GM19025 (cell line): Measurements from ENCODE around the gene PRKAB2.
"Not testable (repeated sequence)": the region's sequence is repeated elsewhere in the genome, so short reads cannot be mapped to it uniquely, and the experiment has no call there.

Experiments used
- ATAC-seq: cut with Tn5 transposase; IDR thresholded peaks from one replicate; pipeline ENCODE4 v1.9.1; 2021; ENCODE audit warnings: mild to moderate bottlenecking, low read depth, moderate library complexity; ENCODE audit not compliant: unreplicated experiment

Gene PRKAB2, protein sequence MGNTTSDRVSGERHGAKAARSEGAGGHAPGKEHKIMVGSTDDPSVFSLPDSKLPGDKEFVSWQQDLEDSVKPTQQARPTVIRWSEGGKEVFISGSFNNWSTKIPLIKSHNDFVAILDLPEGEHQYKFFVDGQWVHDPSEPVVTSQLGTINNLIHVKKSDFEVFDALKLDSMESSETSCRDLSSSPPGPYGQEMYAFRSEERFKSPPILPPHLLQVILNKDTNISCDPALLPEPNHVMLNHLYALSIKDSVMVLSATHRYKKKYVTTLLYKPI

GRCh38 chr1:147172168-147173016 is at the start of gene PRKAB2:
PRKAB2 (minus strand) TSS chr1:147172470; CDS start chr1:147172144, 326 bp downstream.
- ATAC-seq, result peak; percentile 87

- no peak for ATAC-seq
These were observed 46.3 kb upstream of the PRKAB2 start for GRCh38 chr1:147218606-147219005.

GRCh38 chr1:147217141-147217540 is 44.9 kb upstream of the PRKAB2 start:
- no peak for ATAC-seq

- ATAC-seq, result no peak
These were observed 43.9 kb upstream of the PRKAB2 start for GRCh38 chr1:147216124-147216523.

DNA sequence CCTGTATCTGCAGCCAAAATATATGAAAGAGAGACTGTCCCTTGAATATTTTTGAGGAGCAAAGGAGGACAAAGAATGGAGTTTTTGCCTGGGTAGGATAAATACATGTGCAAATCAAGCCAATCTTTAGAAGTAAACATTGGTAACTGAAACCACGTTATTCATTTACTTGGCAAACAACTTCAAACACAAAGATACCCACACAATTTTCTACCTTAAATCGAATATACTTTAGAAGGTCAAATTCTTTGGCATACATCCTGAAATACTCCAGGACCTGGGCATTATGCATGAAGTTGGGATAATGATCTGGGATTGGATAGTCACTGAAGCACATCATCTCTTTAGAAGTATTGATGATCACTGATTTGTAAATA is 43.3 kb upstream of the PRKAB2 start:
- no peak for ATAC-seq

DNA sequence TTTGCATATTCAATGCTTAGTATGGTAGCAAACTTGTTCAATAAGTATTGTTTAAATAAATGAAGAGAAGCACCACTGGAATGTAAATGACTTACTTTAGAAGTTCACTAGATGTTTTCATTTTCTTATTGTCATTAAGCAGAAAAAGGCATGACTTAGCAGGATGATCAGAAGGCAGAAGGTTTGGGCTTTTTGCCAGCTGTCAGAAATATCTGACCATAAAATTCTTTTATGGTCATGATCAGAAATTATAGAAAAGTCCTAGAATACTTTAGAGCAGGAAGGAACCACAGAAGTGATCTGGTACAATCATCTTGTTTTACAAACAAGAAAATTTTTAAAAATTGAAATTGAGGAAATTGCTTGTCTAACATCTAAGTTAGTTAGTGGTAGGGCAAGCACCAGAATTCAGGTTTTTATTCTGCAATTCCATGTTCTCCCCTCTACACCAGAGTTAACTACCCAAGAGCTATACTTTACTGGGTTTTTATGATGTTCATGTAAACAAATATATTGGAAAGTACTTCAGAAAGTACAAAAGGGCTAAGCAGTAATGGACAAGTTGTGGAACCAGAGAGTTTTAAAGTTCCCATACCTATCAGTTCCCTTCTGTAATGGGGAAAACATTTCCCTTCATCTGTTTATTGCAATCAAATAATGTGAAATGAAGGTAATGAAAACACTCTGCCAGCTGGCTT is 42.7 kb upstream of the PRKAB2 start:
- no peak for ATAC-seq

DNA sequence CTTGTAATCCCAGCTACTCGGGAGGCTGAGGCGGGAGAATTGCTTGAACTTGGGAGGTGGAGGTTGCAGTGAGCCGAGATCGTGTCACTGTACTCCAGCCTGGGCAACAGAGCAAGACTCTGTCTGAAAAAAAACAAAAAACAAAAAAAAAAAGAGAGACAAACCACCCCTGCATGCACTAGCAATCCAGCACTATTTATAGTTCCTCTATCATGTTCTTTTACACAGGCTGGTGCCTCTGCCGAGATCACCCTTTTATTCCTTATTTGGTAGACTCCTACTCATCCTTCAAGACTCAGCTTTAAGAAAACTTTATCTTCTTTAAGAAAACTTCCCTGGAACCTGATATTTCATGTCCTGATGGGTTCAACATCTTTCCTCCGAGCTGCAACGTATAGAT is 42.1 kb upstream of the PRKAB2 start:
- ATAC-seq, result no peak

GRCh38 chr1:147213271-147213670 is 41.0 kb upstream of the PRKAB2 start:
- ATAC-seq, result no peak

- ATAC-seq, result no peak
These were observed 39.3 kb upstream of the PRKAB2 start for GRCh38 chr1:147211577-147211976.

DNA sequence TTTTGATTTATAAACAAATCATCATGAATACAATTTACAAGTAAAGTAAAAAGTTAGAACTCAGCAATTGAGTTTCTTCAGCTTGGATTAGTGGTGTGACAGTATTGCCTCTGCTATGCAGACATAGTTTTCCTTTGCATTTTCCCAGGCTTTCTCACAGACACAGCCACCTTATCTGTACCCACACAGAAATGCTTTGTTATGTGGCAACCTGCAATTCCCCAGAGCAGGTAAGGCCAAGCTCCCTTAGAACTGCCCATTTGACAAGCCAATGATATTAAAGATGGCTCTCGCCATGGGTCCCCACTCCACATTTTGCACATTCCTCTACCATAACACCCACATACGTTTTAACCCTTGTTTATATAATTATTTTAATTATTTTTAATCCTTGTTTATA is 38.7 kb upstream of the PRKAB2 start:
- no peak for ATAC-seq

DNA sequence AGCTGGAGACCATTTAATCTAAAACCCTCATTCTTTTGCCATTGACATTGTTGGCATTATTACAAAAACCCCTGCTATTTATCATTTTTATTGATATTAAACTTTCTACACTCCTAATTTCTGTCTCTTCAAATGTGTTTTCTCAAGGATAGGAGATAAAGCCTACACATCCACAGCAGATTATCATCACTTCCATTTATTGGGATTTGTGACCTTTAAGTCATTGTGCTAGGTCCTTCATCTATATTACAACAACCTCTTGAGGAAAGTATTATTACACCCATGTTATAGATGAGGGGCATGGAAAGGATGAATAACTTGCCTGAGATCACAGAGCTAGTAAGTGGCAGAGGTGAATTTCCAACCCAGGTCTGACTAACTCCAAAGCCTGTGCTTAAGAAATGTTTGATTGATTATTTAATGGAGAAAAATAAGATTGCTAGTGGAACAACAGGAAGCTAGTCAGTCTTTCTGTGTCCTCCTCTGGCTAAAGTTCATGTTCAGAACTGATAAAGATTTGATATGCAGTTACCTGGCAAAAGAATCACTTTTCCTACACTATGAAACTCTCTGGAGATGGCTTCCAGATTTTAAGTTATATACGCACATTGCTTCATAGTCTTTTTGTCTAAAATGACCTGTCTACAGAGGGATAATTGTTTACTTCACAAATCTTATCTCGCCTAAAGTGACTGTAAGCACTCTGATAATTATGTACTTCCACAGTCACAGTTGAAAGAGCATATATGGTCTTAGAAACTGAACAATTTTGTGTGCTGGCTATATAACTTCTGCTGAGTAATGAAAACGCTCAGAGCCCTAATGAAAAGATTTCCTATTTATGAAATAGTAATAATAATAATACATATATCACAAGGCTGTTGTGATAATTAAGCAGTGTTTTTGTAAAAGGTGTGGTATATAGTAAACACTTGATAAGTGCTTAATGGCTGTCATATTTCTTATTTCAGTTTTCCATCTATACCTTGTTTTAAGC is 37.9 kb upstream of the PRKAB2 start:
- no peak for ATAC-seq

DNA sequence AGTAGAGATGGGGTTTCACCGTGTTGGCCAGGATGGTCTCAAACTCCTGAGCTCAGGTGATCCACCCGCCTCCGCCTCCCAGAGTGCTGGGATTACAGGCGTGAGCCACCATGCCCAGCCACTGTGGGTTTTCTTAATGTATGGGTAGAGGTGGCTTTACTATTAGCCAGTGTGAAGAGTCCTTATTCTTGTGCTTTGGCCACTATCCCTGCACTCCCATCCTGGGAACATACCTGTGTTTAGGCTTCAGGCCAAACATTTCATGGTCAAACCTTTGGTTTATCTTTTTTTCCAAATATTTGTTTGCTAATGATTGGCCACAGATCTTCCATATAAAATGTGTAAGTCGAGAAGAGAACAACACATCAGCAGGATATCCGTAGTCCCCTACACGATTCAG is 36.3 kb upstream of the PRKAB2 start:
- ATAC-seq, result no peak

- no peak for ATAC-seq
These were observed 34.9 kb upstream of the PRKAB2 start for GRCh38 chr1:147207192-147207591.

DNA sequence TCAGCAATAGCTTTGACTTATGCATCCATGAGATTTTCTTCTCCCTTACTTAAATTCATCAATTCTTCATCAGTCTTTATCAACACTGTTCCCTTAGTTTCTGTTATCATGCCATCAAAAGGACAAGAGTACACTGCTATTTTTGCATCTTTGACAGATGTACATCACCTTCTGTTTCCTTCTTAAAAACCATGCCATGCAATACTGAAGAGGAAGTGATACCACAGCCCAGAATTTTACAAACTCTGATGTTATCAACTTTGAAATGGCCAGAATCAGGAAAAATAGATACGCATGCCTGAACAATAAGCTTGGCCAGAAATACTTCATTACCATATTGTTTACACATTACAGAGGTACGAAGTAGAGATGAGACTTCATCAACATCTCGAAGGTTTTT is 31.8 kb upstream of the PRKAB2 start:
- ATAC-seq, result no peak

GRCh38 chr1:147202576-147202975 is 30.3 kb upstream of the PRKAB2 start:
- ATAC-seq, result no peak

DNA sequence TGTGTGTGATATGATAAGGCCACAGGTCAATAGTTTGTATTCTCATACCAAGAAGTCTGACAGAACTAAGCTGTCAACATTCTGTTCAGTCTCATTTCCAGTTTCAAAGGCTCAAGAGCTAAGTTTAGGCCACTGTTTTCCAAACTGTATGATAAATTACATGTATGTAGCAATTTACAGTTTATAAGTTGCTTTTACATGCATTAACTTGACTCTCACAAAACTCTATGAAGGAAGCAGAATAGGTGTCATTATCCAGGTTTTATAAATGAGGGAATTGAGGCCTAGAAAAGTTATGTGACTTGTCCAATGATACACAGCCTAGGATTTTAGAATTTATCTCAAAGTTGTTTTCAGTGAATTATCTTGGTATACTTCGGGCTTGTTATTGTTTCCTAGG is 29.5 kb upstream of the PRKAB2 start:
- no peak for ATAC-seq

DNA sequence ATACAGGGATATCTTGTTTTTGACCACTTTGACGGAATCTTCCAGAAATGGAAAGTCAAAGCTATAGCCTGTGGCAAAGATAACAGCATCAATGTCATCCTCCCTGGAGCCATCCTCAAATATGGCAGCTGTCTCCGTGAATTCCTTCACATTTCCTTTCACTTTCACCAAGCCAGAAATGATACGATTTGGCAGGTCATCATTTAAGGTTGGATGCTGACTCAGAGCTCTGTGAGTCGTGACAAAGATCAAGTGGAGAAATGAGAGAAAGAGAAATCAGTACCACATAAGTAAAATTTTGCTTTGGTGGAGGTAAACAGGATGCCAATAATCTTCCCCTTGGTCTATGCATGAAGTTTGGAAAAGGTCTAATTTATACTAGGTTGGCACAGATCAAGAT is 29.0 kb upstream of the PRKAB2 start:
- no peak for ATAC-seq

DNA sequence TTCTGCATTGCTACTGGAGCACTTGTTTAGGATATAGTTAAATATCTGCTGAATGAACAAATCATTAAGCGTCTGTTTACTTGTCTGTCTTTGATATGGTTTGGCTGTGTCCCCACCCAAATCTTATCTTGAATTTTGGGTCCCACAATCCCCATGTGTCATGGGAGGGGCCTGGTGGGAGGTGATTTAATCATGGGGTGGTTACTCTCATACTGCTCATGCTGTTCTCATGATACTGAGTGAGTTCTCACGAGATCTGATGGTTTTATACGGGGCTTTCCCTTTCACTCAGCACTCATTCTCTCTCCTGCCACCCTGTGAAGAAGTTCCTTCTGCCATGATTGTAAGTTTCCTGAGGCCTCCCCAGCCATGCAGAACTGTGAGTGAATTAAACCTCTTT is 25.1 kb upstream of the PRKAB2 start:
- ATAC-seq, result not testable (repeated sequence)

DNA sequence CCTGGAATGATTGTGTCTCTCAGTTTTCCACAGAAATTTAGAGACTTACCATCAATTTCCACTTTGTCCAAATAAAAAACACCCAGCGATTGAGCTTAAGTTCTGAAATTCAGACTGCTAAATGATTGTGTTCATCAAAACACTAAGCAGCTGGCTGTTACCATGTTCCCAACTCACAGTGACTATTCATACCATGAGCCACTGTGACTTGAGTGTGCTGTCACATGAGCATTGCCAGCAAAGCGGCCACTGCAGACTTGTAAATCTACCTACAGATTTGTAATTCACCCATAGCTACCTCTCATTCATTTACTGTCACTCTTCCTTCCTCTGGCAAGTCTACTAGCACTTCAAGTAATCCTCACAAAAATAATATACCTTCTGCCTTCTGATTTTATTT is 17.2 kb upstream of the PRKAB2 start:
- no peak for ATAC-seq

- ATAC-seq, result no peak
These were observed 13.2 kb upstream of the PRKAB2 start for GRCh38 chr1:147185432-147185831.
